ENCODE results near the gene GALNS.

DNA sequence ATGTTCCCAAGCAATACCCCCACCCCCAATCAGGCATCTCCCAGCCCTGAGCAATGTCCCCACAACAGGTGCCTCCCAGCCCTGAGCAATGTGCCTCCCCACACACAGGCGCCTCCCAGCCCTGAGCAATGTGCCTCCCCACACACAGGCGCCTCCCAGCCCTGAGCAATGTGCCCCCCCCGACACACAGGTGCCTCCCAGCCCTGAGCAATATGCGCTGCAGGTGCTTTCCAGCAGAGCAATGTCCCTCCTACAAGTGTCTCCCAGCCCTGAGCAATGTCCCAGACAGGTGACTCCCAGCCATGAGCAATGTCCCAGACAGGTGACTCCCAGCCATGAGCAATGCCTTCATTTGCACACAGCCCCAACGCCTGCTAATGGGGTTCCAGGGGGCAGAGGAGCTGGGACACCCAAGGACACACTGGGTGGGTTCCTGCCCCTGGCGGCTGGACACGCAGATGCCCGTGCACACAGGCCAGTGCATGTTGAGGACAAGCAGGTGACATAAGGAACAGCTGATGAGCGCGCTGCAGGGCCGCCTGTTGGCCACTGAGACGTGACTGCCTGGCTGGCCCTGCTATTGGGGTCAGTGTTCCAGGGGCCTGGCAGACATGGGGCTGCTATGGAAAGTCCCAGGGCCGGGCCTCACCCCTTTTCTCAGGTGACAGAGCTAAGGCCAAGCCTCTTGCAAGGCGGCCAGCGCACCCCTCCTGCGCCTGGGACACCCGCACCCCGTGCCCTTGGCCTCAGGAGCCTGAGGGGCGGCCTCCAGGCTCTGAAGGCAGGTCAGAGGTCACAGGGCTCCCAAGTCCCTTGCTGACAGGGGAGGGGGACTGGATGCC is 36.6 kb upstream of the GALNS start:
- no peak for TF ChIP-seq POLR2A (IDR thresholded peaks at IDR 0.05)
- no peak for TF ChIP-seq POLR2AphosphoS5 (IDR thresholded peaks at IDR 0.05)
- TF ChIP-seq, protein P1, sequence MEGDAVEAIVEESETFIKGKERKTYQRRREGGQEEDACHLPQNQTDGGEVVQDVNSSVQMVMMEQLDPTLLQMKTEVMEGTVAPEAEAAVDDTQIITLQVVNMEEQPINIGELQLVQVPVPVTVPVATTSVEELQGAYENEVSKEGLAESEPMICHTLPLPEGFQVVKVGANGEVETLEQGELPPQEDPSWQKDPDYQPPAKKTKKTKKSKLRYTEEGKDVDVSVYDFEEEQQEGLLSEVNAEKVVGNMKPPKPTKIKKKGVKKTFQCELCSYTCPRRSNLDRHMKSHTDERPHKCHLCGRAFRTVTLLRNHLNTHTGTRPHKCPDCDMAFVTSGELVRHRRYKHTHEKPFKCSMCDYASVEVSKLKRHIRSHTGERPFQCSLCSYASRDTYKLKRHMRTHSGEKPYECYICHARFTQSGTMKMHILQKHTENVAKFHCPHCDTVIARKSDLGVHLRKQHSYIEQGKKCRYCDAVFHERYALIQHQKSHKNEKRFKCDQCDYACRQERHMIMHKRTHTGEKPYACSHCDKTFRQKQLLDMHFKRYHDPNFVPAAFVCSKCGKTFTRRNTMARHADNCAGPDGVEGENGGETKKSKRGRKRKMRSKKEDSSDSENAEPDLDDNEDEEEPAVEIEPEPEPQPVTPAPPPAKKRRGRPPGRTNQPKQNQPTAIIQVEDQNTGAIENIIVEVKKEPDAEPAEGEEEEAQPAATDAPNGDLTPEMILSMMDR (IDR thresholded peaks at IDR 0.05), result no peak
- TF ChIP-seq EP300 (IDR thresholded peaks at IDR 0.05), result no peak
